H1 (cell line): ENCODE data around the gene LRP1.

Experiments used
- POLR2A ChIP-seq, 2 experiments: IDR thresholded peaks; 1 replicate in 1 of 2; 2 replicates in 1 of 2; pipeline ENCODE4 v1.6.1; 2011; ENCODE audit warnings: low read depth in 2 of 2, low read length in 2 of 2, mild to moderate bottlenecking in 2 of 2; ENCODE audit errors: control extremely low read depth in 1 of 2
- RAD21 ChIP-seq, 2 experiments: IDR thresholded peaks in 1 of 2; conservative IDR thresholded peaks in 1 of 2; 2 replicates each; pipeline ENCODE4 v1.6.1; 2011; ENCODE audit warnings: low read depth in 2 of 2, low read length in 2 of 2, improper control_type of control experiment in 1 of 2, inconsistent platforms in 1 of 2, mild to moderate bottlenecking in 1 of 2, moderate library complexity in 1 of 2
- TEAD4 ChIP-seq: IDR thresholded peaks from 2 replicates; pipeline ENCODE4 v1.6.1; 2012; ENCODE audit warnings: low read depth, low read length, inconsistent platforms, mixed read lengths

DNA sequence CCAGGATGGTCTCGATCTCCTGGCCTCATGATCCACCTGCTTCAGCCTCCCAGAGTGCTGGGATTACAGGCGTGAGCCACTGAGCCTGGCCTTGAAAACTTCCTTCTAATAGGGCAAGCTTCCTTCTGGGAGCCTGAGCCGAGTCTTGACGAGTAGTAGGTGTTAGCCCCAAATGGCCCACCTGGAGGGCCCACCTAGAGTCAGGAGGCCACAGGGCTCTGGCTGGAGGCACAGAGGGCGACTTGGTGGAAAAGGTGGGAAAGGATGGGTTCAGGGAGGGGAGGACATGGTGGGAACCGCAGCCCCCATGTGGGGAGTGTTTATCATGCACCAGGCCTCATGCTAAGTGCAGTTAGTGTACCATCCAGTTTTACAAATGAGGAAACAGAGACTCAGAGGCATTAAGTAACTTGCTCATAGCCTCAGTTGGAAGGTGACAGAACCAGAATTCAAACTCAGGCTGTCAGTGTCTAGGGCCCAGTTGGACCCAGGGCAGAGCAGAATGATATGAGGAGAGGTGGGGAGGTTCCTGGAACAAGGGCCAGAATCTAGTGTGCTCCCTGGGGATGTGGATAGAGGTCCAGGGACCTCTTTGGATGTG is 22.2 kb downstream of the LRP1 start:
- TF ChIP-seq RAD21 (IDR thresholded peaks at IDR 0.05 in 1 of 2, conservative IDR thresholded peaks at IDR 0.05 in 1 of 2; ENCODE audit: low read depth in 2 of 2, low read length in 2 of 2) (no peak), TEAD4 (no peak), POLR2A (IDR thresholded peaks at IDR 0.05; ENCODE audit: control extremely low read depth in 1 of 2, low read depth in 2 of 2, low read length in 2 of 2) (no peak)
